A549 treated with AZD9567 at 1 μM for 4 hours (cell line): ENCODE results near the gene SLITRK3. TPM values are rescaled to one million over a fixed set of nuclear protein-coding genes. Genes with fewer than 3 reads are reported as not detected.

Source experiments
- total RNA-seq: library from RNA; stranded (reverse); fragments of 200-300 nt; extraction: Qiagen RNA extraction; gene quantifications from 5 replicates; pipeline ENCODE4 v1.2.3, GENCODE V29; 2022; ENCODE audit not compliant: insufficient read depth

The SLITRK3 gene, protein sequence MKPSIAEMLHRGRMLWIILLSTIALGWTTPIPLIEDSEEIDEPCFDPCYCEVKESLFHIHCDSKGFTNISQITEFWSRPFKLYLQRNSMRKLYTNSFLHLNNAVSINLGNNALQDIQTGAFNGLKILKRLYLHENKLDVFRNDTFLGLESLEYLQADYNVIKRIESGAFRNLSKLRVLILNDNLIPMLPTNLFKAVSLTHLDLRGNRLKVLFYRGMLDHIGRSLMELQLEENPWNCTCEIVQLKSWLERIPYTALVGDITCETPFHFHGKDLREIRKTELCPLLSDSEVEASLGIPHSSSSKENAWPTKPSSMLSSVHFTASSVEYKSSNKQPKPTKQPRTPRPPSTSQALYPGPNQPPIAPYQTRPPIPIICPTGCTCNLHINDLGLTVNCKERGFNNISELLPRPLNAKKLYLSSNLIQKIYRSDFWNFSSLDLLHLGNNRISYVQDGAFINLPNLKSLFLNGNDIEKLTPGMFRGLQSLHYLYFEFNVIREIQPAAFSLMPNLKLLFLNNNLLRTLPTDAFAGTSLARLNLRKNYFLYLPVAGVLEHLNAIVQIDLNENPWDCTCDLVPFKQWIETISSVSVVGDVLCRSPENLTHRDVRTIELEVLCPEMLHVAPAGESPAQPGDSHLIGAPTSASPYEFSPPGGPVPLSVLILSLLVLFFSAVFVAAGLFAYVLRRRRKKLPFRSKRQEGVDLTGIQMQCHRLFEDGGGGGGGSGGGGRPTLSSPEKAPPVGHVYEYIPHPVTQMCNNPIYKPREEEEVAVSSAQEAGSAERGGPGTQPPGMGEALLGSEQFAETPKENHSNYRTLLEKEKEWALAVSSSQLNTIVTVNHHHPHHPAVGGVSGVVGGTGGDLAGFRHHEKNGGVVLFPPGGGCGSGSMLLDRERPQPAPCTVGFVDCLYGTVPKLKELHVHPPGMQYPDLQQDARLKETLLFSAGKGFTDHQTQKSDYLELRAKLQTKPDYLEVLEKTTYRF
- not detected in 5 replicates for total RNA-seq

GRCh38 chr3:165195640-165196576 lies at the start of gene SLITRK3:
Gene SLITRK3, minus strand, starts transcription at chr3:165196384. Its CDS starts 5,554 bp downstream, at chr3:165190830.

Other genes starting within 250 kb of the SLITRK3 start
- not detected in 5 replicates for gene SI, start 117.9 kb downstream of the SLITRK3 start, total RNA-seq